Activated T-helper 17 cell treated with anti-CD3 and anti-CD28 coated beads, Interleukin-2, amount 50 U/mL, for 72 hours (primary cell): ENCODE measurements around the gene NDUFC1. TPM values are rescaled to one million over a fixed set of nuclear protein-coding genes. Genes with fewer than 3 reads are reported as not detected.
"Not testable (repeated sequence)": the region's sequence is repeated elsewhere in the genome, so short reads cannot be mapped to it uniquely, and the experiment has no call there.

Experiments used
- ATAC-seq: fragments of 150-1000 bp; cut with Tn5 transposase; replicated peaks from 2 replicates; pipeline ENCODE4 v1.10.0; 2021; ENCODE audit warnings: mild to moderate bottlenecking, moderate library complexity
- H3K27ac Mint-ChIP-seq: one replicate; pipeline ENCODE4 v1.8.0; 2022; ENCODE audit warnings: mixed read lengths
- H3K27me3 Mint-ChIP-seq: one replicate; pipeline ENCODE4 v1.8.0; 2022; ENCODE audit warnings: mixed read lengths
- H3K36me3 Mint-ChIP-seq: one replicate; pipeline ENCODE4 v1.8.0; 2022; ENCODE audit warnings: low read depth, mild to moderate bottlenecking, mixed read lengths
- H3K4me1 Mint-ChIP-seq: one replicate; pipeline ENCODE4 v1.8.0; 2022; ENCODE audit warnings: mixed read lengths
- H3K4me3 Mint-ChIP-seq: one replicate; pipeline ENCODE4 v1.8.0; 2022; ENCODE audit warnings: mild to moderate bottlenecking, mixed read lengths
- H3K9me3 Mint-ChIP-seq: one replicate; pipeline ENCODE4 v1.8.0; 2022; ENCODE audit warnings: mixed read lengths
- total RNA-seq, 2 donors: library from RNA; stranded (reverse); gene quantifications; one replicate each; pipeline ENCODE4 v1.2.3, GENCODE V29; 2022

The NDUFC1 gene
- total RNA-seq, 2 donors from 2014 or later, result 34.9 to 43.6 TPM

DNA sequence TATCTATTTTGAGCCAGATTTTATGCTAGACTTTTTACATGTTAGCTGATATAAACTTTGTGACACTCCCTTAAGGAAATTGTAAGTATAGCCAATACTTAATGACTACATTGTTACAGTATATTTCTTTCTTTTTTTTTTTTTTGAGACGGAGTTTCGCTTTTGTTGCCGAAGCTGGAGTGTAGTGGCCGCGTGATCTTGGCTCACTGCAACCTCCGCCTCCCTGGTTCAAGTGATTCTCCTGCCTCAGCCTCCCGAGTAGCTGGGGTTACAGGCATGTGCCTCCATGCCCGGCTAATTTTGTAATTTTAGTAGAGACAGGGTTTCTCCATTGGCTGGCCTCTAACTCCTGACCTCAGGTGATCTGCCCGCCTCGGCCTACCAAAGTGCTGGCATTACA is 11.1 kb upstream of the NDUFC1 start:
- Mint-ChIP-seq H3K27ac (peak overlapping the region; percentile 57), H3K4me3 (peak overlapping the region; percentile 77), H3K4me1 (peaks cover 39% of the 10 kb centered on the region), H3K36me3 (peaks cover 25% of the 10 kb centered on the region)
- H3K27me3 Mint-ChIP-seq, H3K9me3 Mint-ChIP-seq, ATAC-seq: not testable (repeated sequence)

DNA sequence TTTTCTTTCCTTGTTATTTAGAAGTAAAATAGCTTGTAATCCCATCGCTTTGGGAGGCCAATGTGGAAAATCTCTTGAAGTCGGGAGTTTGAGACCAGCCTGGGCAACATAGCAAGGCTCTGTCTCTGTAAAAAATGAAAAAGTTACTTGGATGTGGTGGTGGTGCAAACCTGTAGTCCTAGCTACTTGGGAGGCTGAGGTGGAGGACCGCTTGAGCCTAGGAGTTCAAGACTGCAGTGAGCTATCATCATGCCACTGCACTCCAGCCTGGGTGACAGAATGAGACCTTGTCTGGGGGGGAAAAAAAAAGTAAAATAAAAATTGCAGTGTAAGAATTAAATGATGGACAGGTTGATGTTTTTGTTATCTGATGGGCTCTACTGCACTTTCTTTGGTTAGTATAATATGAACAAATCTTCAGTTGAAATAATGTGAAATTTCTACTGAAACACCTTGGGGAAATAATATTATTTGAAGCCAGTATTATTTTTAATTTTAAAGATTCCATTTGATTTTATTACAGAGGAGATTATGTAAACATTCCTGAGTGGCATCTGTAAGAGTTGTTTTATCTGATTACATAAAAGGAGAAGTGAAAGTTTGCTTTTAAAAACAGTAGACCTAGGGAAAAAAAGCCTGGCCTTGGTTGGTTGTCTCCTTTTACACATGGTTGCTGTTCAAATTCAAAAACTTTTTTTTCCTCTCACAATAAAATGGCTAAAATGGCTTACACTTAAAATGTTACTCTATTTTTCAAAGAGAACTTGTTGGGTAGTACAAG is 10.5 kb upstream of the NDUFC1 start:
- Mint-ChIP-seq H3K27ac (peak overlapping the region; percentile 57), H3K27me3 (no peaks in the 10 kb centered on the region), H3K36me3 (peaks cover 21% of the 10 kb centered on the region), H3K9me3 (no peaks in the 10 kb centered on the region), H3K4me1 (peaks cover 39% of the 10 kb centered on the region), H3K4me3 (peak overlapping the region; percentile 77)
- no peak for ATAC-seq

DNA sequence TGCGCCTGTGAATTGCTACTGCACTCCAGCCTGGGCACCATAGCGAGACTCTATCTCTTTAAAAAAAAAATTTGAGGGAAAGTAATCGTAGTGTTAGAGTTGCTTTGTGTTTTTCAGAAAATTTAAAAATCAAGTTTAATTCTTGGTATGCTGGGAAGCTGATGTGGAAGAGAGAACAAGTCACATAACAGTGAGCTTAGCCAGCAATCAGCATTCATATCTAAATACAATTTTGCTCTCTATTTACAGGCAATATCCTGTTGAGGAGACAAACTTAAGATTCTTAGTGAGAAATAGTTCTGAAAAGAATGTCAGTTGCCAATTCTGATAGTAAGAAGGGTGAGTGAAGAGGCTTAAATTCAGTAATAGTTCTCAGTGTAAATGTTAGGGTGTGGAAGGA is 9.6 kb upstream of the NDUFC1 start:
- Mint-ChIP-seq H3K36me3 (peaks cover 25% of the 10 kb centered on the region), H3K27me3 (no peaks in the 10 kb centered on the region), H3K9me3 (no peaks in the 10 kb centered on the region), H3K4me3 (peak overlapping the region; percentile 77), H3K4me1 (peaks cover 40% of the 10 kb centered on the region), H3K27ac (peak overlapping the region; percentile 57)
- no peak for ATAC-seq

DNA sequence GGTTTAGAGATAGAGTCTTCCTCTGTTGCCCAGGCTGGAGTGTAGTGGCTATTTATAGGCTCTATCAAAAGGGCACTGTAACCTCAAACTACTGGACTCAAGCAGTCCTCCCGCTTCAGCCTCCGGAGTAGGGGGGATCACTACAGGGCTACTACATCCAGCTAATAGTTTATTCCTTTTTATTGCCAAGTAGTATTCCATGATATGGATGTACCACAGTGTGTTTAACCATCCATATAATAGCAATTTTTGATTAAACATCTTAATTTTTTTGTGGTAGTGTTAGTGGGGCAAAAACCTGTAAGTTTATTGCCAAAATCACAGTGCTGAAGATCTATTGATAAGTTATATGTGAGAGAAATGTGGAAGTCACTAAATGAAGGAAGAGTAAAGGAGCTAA is 2.6 kb upstream of the NDUFC1 start:
- H3K36me3 Mint-ChIP-seq, result peaks cover 67% of the 10 kb centered on the region
- H3K27me3 Mint-ChIP-seq, result no peaks in the 10 kb centered on the region
- H3K27ac Mint-ChIP-seq, result peak overlapping the region; percentile 67
- peaks cover 9% of the 10 kb centered on the region for H3K4me1 Mint-ChIP-seq
- peak overlapping the region; percentile 85 for H3K4me3 Mint-ChIP-seq
- H3K9me3 Mint-ChIP-seq, result no peaks in the 10 kb centered on the region
- no peak for ATAC-seq

DNA sequence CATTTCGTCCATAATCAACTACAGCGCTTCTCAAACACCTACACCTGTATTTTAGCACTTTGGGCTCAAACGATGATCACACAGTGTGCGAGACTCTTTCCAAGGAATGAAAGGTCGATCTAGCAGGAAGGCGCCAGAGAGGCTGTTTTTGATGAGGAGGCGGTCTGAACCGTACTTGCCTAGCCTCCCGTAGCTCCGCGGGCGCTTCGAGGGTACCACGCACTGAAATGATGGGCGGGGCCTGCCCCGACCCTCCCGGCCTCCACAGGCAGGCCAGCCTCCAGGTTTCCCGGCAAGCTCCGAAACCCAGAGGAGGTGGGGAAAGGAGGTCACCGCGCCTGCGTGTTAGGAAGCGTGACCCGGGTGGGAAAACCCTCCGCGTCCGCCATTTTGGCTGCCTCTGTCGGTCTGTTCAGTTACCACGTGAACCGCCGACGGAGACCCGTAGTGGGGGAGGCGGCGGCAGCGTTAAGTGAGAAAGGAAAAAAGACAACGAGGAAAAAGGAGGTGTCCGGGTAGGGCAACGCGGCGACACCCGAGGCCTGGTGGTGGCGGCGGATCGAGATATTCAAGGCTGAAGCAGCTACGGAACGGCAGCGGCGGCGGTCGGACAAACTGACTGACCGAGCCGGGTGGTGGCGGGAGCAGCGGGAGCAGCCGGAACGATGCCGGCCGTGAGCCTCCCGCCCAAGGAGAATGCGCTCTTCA is 1.0 kb downstream of the NDUFC1 start, which contains the start of gene NAA15:
Gene NAA15 (plus strand): TSS at position 393 of the 708 bp plus-strand sequence. CDS start 273 bp downstream, at position 666.
- no peaks in the 10 kb centered on the region for H3K27me3 Mint-ChIP-seq

DNA sequence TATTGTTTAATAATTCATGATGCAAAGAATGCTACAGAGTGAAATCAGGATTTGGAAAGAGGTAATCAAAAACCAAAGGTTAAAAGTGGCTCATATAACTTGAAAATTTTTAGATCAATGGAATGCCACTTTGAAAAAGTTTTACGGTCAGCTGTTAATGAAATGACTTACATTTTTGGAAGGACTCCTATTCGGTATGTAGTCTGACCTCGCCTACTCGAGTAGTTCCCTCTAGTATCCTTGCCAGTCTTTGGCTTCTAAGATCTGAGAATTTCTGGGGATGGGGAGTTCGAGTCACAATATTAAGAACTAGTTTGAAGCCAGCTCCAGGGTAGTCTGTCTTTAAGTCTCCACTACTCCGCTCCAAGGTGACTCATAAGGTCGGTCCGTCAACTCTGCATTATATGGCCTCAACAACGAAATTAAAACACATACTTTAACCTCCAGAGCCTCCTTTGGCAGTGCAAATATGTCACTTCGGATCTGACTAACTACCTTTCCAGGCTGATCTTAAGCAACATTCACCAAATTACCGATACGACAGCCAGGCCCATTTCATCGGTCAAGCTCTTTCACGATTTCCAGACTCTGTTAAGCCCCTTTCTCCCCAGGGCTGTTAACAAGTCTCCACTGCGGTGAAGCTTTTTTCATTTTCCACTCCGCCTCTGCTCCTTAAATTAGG is 1.7 kb downstream of the NDUFC1 start:
- Mint-ChIP-seq H3K4me1 (peaks cover 8% of the 10 kb centered on the region), H3K4me3 (peak overlapping the region; percentile 85), H3K27me3 (no peaks in the 10 kb centered on the region), H3K9me3 (no peaks in the 10 kb centered on the region), H3K36me3 (peaks cover 47% of the 10 kb centered on the region), H3K27ac (peak overlapping the region; percentile 97)
- peak; percentile 53 for ATAC-seq

More for the DNA sequence above, 1.0 kb downstream of the NDUFC1 start, which contains the start of gene NAA15:
- peaks cover 49% of the 10 kb centered on the region for H3K36me3 Mint-ChIP-seq
- H3K4me3 Mint-ChIP-seq, result peak within 1 kb of the TSS; percentile 85
- peaks cover 8% of the 10 kb centered on the region for H3K4me1 Mint-ChIP-seq
- peak within 1 kb of the TSS; percentile 97 for H3K27ac Mint-ChIP-seq
- no peaks in the 10 kb centered on the region for H3K9me3 Mint-ChIP-seq
- peak; percentile 90 for ATAC-seq

DNA sequence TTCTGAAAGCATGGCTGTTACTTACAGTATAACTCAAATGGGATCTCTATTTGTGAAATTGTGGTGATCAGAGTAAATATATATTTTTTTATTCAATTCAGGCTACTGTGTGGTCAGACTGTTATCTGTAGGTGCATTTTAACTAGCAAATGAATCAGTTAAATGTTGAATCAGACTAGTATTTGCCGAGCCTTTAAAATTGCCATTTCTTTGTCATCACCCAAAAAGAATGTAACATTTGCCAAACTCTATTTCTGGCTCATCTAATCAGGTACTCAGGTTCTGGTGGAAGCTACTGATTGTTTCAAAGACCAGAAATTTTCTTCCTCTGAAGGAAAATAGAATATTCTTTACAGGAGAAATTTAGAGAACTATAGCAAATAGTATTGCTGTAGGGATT is 2.7 kb downstream of the NDUFC1 start:
- Mint-ChIP-seq H3K9me3 (no peaks in the 10 kb centered on the region), H3K27ac (no peak overlapping the region), H3K27me3 (no peaks in the 10 kb centered on the region), H3K36me3 (peaks cover 47% of the 10 kb centered on the region), H3K4me1 (peaks cover 13% of the 10 kb centered on the region), H3K4me3 (peak overlapping the region; percentile 85)
- ATAC-seq, result no peak

DNA sequence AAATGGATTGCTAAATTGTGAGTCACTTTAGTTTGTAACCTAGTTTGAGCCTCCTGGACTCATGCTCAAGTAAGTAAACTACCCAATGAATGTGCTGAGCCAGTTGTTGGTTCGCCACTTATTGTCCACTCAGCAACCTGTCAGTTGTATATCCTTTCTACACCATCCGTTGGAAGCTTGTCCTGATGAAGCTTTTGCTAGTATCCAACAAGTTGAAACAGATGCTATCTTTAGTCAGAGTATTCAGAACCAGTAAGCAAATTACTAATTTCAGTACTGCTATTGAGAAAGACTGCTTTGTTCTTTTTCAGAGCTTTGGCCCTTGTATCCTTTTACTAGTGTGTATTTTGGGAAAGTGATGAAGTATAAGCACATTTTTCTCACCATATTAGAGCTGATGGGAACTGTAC is 5.3 kb downstream of the NDUFC1 start:
- H3K27ac Mint-ChIP-seq, result peak overlapping the region; percentile 99

DNA sequence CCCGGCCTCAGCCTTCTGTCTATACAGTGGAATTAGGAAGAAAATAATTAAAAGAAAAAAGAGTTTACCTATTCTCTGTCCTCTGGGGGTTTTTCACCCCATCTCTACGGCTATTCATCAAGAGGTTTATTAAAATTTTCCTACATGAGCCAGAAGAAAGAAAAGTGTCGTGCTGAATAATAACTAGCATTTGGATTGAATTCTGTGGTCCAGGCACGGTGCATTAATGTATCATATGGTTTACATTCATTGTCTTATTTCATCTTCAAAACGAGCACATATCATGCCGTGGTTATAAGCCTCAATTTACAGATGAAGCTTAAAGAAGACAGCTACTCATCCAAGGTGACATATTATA is 6.4 kb downstream of the NDUFC1 start:
- peak; percentile 41 for ATAC-seq
- Mint-ChIP-seq H3K36me3 (peaks cover 50% of the 10 kb centered on the region), H3K4me3 (peak overlapping the region; percentile 99), H3K9me3 (no peaks in the 10 kb centered on the region), H3K4me1 (peaks cover 13% of the 10 kb centered on the region), H3K27ac (peak overlapping the region; percentile 99), H3K27me3 (no peaks in the 10 kb centered on the region)

More for the DNA sequence above, 5.3 kb downstream of the NDUFC1 start:
- ATAC-seq, result no peak
- Mint-ChIP-seq H3K4me3 (peak overlapping the region; percentile 99), H3K27me3 (no peaks in the 10 kb centered on the region), H3K4me1 (peaks cover 13% of the 10 kb centered on the region), H3K36me3 (peaks cover 48% of the 10 kb centered on the region), H3K9me3 (no peaks in the 10 kb centered on the region)

DNA sequence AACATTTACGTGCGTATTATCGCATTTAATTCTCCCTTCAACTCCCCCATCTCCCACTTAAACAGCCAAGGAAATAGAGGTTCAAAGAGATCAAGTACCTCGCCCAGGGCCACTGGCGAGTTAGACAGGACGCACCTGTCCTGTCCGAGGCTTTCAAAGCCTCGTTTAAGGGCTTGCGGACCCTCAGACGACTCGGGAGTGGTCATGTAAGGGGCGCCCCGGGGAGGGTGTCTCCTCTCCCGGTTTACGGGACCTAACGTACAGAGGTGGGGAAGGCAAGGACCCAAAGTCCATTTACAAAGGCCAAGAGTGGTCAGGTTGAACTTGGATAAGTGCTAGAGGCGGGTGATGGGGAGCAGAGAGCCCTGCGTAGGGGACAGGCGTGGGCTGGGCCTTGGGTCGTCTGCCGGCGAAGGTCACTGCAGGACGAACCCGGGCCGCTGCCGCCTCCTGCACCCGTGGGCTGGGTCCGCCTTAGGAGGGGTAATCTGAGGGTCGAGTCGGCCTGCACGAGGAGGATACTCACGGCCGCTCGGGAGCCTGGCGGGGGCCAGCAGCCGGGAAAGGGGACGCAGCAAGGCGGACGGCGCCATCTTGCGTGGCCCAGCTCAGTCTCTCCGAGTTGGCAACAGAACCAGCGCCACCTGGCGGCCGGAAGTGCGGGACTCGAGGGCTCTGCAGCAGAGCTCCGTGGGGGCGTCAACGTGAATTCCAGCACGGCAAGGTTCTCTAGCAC is 6.9 kb downstream of the NDUFC1 start:
- ATAC-seq, result peak; percentile 91
- Mint-ChIP-seq H3K36me3 (peaks cover 53% of the 10 kb centered on the region), H3K27ac (peak overlapping the region; percentile 99), H3K4me1 (peaks cover 13% of the 10 kb centered on the region), H3K9me3 (no peaks in the 10 kb centered on the region), H3K27me3 (no peaks in the 10 kb centered on the region), H3K4me3 (peak overlapping the region; percentile 99)

DNA sequence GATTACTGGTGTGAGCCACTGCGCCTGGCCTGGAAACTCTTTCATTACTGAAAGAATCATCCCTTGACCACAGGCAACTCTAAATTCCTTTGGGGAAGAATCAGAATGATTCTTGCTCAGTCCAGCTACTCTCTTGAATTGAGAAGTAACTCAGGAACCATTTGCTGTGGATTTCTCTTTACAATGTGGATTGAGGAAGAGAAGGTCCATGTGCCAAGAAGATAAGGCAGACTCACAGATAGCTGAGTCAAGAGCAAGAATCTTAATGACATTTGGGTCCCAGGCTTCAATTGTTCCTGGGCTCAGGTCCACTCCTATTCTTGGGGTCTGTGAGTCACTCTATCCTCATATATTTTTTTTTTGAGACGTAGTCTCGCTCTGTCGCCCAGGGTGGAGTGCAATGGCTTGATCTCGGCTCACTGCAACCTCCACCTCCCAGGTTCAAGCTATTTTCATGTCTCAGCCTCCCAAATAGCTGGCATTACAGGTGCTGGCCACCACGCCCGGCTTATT is 16.0 kb downstream of the NDUFC1 start:
- peaks cover 37% of the 10 kb centered on the region for H3K36me3 Mint-ChIP-seq
- ATAC-seq, result no peak
- H3K4me3 Mint-ChIP-seq, result no peak overlapping the region
- H3K9me3 Mint-ChIP-seq, result peaks cover 4% of the 10 kb centered on the region
- H3K27me3 Mint-ChIP-seq, result no peaks in the 10 kb centered on the region
- H3K27ac Mint-ChIP-seq, result no peak overlapping the region
- no peaks in the 10 kb centered on the region for H3K4me1 Mint-ChIP-seq

DNA sequence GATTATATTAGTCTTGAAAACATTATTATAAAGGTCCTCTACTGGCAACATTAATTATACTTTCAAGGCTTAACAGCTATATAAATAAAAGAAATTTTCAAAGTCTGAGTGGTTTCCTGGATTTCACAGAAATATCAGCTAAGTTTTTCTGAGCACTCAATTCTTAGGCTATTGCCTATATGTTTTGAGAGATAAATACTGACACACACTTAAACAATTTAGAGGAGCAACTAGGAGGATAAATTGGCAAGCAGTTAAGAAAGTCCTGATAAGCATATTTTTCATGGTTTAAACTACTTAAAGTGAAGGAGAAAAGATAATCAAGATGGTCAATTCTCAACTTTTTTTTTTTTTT is 19.6 kb downstream of the NDUFC1 start:
- Mint-ChIP-seq H3K4me3 (no peak overlapping the region), H3K4me1 (peaks cover 6% of the 10 kb centered on the region), H3K9me3 (peaks cover 4% of the 10 kb centered on the region), H3K36me3 (peaks cover 4% of the 10 kb centered on the region), H3K27ac (no peak overlapping the region), H3K27me3 (peaks cover 20% of the 10 kb centered on the region)
- ATAC-seq, result no peak

DNA sequence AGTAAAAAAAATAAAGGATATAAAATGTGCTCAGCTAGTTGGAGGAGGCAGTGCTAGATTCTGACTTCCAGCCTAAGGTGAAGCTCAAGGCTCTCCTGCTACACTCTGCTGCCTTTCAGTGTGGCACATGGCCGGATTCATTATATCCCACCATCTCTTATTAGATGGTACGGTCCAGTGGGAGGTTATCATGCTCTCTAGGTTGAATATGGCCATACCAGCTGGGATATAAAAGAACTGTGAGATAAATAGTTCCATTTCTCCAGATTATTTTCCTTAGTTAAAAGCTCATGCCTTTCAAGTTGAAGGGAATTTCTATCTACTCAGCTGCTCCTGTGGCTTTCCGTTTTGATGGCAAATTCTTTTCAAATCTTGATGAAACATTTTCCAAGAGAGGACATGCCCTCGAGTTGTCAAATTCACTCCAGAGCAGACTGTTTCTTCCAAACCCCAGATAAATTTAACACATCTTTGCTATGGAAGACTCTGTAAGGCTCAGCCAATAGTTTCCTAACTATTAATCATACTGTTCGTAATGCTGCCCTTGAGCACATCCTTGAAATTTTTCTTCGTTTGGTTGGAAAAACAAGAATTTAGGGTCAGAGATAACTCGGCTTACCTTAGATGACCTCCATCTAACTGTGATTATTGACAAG is 20.1 kb downstream of the NDUFC1 start:
- Mint-ChIP-seq H3K4me3 (no peak overlapping the region), H3K27me3 (peaks cover 23% of the 10 kb centered on the region), H3K9me3 (peaks cover 4% of the 10 kb centered on the region), H3K36me3 (no peaks in the 10 kb centered on the region), H3K4me1 (peaks cover 6% of the 10 kb centered on the region), H3K27ac (no peak overlapping the region)
- ATAC-seq, result no peak
